ENCODE measurements around the gene MEG3. TPM values are rescaled to one million over a fixed set of nuclear protein-coding genes. Genes with fewer than 3 reads are reported as not detected.

MEG3 gene
- total RNA-seq, 2 donors from 2014 or later: 10.3 to 11.0 TPM

- no peak for DNase-seq
- Histone ChIP-seq H3K27ac (no peak overlapping the region), H3K9me3 (no peaks in the 10 kb centered on the region), H3K36me3 (no peaks in the 10 kb centered on the region), H3K4me1 (peaks cover 4% of the 10 kb centered on the region), H3K27me3 (no peaks in the 10 kb centered on the region), H3K4me3 (no peak overlapping the region), H3K9ac (ENCODE audit: low read depth in 2 of 2, low read length in 2 of 2) (no peak overlapping the region)
- intact Hi-C loops (cut with DNase I): no loop called here
- TF ChIP-seq, protein P1, sequence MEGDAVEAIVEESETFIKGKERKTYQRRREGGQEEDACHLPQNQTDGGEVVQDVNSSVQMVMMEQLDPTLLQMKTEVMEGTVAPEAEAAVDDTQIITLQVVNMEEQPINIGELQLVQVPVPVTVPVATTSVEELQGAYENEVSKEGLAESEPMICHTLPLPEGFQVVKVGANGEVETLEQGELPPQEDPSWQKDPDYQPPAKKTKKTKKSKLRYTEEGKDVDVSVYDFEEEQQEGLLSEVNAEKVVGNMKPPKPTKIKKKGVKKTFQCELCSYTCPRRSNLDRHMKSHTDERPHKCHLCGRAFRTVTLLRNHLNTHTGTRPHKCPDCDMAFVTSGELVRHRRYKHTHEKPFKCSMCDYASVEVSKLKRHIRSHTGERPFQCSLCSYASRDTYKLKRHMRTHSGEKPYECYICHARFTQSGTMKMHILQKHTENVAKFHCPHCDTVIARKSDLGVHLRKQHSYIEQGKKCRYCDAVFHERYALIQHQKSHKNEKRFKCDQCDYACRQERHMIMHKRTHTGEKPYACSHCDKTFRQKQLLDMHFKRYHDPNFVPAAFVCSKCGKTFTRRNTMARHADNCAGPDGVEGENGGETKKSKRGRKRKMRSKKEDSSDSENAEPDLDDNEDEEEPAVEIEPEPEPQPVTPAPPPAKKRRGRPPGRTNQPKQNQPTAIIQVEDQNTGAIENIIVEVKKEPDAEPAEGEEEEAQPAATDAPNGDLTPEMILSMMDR (IDR thresholded peaks at IDR 0.05): no peak
Observed at GRCh38 chr14:100849115-100849781, 23.3 kb downstream of the MEG3 start.

DNA sequence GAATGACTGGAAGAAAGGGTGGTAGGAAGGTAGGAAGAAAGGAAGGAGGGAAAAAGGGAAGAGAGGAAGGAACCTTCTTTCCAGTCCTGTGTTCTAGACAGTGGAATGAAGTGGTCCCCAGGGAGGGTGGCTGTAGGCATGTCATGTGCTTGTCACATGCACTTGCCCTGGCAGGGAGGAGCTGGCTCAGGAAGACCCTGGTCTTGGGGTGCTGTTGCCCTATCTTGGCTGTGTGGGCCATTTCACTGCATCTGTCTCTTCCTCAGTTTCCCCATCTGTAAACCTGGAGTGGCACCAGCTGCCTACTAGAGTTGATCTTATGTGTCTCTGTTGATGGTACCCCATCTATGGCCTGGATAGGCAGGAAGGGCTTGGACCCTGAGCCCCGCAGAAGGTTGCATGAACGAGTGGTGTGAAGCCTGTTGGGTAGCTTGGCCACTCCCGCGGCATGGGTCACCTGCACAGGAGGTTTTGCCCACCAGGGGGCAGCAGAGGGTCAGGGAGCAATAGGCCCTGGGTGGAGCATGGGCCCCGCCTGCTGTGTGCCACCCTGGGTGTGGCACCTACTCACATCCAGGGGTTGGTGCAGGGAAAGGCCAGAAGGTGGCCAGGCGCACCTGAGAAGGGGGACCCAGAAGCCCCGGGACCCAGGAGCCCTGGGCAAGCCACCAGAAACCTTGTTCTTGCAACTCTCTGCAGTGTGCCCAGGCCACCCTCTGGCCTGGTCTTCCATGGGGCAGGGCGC lies 25.1 kb downstream of the MEG3 start:
- no peak overlapping the region for H3K4me3 ChIP-seq
- intact Hi-C loops (cut with DNase I): loop anchor here (5.0 to 10.0 kb wide), 4 partner anchors 51 to 816 kb away; partner anchors contain the start of gene RTL1
- no peaks in the 10 kb centered on the region for H3K27me3 ChIP-seq
- TF ChIP-seq, protein P1 (IDR thresholded peaks at IDR 0.05): peak; percentile 93
- H3K4me1 ChIP-seq: peaks cover 4% of the 10 kb centered on the region
- no peak overlapping the region for H3K27ac ChIP-seq
- H3K9ac ChIP-seq (ENCODE audit: low read depth in 2 of 2, low read length in 2 of 2): no peak overlapping the region
- H3K9me3 ChIP-seq: no peaks in the 10 kb centered on the region
- peak; percentile 94 for DNase-seq
- H3K36me3 ChIP-seq: no peaks in the 10 kb centered on the region

DNA sequence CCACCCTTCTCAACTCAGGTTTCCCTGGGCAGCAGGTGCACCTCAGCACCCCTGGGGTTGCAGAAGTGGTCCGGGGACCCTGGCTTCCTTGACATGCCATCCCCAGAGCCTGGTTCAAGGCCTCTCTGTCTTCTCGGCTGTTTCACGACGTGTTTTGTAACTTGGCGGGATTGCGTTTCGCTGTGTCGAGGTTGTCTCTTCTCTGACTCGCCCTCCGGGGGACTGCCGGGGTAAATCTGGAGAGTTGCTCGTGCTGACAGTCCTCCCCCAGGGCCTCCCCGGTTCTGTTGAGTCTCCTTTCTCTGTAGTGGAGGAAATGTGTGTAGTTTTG lies 25.6 kb downstream of the MEG3 start:
- Histone ChIP-seq H3K9ac (ENCODE audit: low read depth in 2 of 2, low read length in 2 of 2) (no peak overlapping the region), H3K27me3 (no peaks in the 10 kb centered on the region), H3K36me3 (no peaks in the 10 kb centered on the region), H3K4me3 (no peak overlapping the region), H3K27ac (no peak overlapping the region), H3K4me1 (peaks cover 4% of the 10 kb centered on the region), H3K9me3 (no peaks in the 10 kb centered on the region)
- no peak for DNase-seq
- intact Hi-C loops (cut with DNase I): loop anchor here (5.0 to 10.0 kb wide), 4 partner anchors 51 to 816 kb away; partner anchors contain the start of gene RTL1
- TF ChIP-seq, protein P1 (IDR thresholded peaks at IDR 0.05): no peak

GRCh38 chr14:100851946-100852620 lies 26.2 kb downstream of the MEG3 start:
- Histone ChIP-seq H3K36me3 (no peaks in the 10 kb centered on the region), H3K27me3 (no peaks in the 10 kb centered on the region), H3K9me3 (no peaks in the 10 kb centered on the region), H3K27ac (no peak overlapping the region), H3K4me1 (peaks cover 4% of the 10 kb centered on the region), H3K9ac (ENCODE audit: low read depth in 2 of 2, low read length in 2 of 2) (no peak overlapping the region), H3K4me3 (no peak overlapping the region)
- intact Hi-C loops (cut with DNase I): loop anchor here (2.0 to 10.0 kb wide), 5 partner anchors 50 to 815 kb away; partner anchors contain the start of gene RTL1
- TF ChIP-seq, protein P1 (IDR thresholded peaks at IDR 0.05): no peak
- no peak for DNase-seq

GRCh38 chr14:100854435-100854834 lies 28.5 kb downstream of the MEG3 start:
- H3K36me3 ChIP-seq: no peaks in the 10 kb centered on the region
- H3K27ac ChIP-seq: no peak overlapping the region
- peaks cover 3% of the 10 kb centered on the region for H3K4me1 ChIP-seq
- H3K9ac ChIP-seq (ENCODE audit: low read depth in 2 of 2, low read length in 2 of 2): no peak overlapping the region
- DNase-seq: no peak
- H3K9me3 ChIP-seq: no peaks in the 10 kb centered on the region
- no peak overlapping the region for H3K4me3 ChIP-seq
- H3K27me3 ChIP-seq: no peaks in the 10 kb centered on the region
- intact Hi-C loops (cut with DNase I): loop anchor here (5.0 to 10.0 kb wide), 4 partner anchors 48 to 813 kb away; partner anchors contain the start of gene RTL1
- TF ChIP-seq, protein P1 (IDR thresholded peaks at IDR 0.05): no peak
